Lung microvascular endothelial cell (primary cell): Measurements from ENCODE around the gene LMTK2. TPM values are rescaled to one million over a fixed set of nuclear protein-coding genes. Genes with fewer than 3 reads are reported as not detected.

Experiments used
- total RNA-seq: library from RNA; depleted of rRNA; stranded (reverse); fragments of >200 nt; gene quantifications from 2 replicates; pipeline ENCODE4 v1.2.1, GENCODE V29; 2014

The LMTK2 gene
- total RNA-seq, 1 donor from 2014 or later = 7.1 TPM

Other genes starting within 250 kb of the LMTK2 start
- 3.3 and 6.3 TPM in 2 replicates for gene ASNS, start 234.5 kb upstream of the LMTK2 start, total RNA-seq
- not detected in 2 replicates for gene OCM2, start 116.7 kb upstream of the LMTK2 start, total RNA-seq
- gene BHLHA15, start 104.6 kb downstream of the LMTK2 start, total RNA-seq = 0.20 and 0.44 TPM in 2 replicates
- 55.4 and 64.7 TPM in 2 replicates for gene TECPR1, start 145.4 kb downstream of the LMTK2 start, total RNA-seq
- gene BRI3, start 174.8 kb downstream of the LMTK2 start, total RNA-seq = 47.5 and 68.5 TPM in 2 replicates